NB4 (cell line): Measurements from ENCODE around the gene DPEP2NB.
"Not testable (repeated sequence)": the region's sequence is repeated elsewhere in the genome, so short reads cannot be mapped to it uniquely, and the experiment has no call there.

Experiments used
- DNase-seq: peaks from one replicate; pipeline ENCODE4 v3.0.0; 2010; ENCODE audit warnings: low read depth
- H3K4me3 ChIP-seq: one replicate; pipeline ENCODE4 v1.5.1; 2011; ENCODE audit warnings: mild to moderate bottlenecking, low read depth, low read length, moderate library complexity
- MYC ChIP-seq: IDR thresholded peaks from 2 replicates; pipeline ENCODE4 v1.6.1; 2011; ENCODE audit warnings: low read depth, low read length
- POLR2A ChIP-seq: IDR thresholded peaks from 2 replicates; pipeline ENCODE4 v1.6.1; 2011; ENCODE audit warnings: mild to moderate bottlenecking; ENCODE audit not compliant: insufficient read length; ENCODE audit errors: extremely low read depth
- TF ChIP-seq, protein P1 (sequence below): IDR thresholded peaks from one replicate; pipeline ENCODE4 v1.5.1; 2012; ENCODE audit warnings: low read depth, low read length
- TF ChIP-seq, protein P2 (sequence below): IDR thresholded peaks from 2 replicates; pipeline ENCODE4 v1.6.1; 2011; ENCODE audit warnings: low read depth, low read length

Gene DPEP2NB

DNA sequence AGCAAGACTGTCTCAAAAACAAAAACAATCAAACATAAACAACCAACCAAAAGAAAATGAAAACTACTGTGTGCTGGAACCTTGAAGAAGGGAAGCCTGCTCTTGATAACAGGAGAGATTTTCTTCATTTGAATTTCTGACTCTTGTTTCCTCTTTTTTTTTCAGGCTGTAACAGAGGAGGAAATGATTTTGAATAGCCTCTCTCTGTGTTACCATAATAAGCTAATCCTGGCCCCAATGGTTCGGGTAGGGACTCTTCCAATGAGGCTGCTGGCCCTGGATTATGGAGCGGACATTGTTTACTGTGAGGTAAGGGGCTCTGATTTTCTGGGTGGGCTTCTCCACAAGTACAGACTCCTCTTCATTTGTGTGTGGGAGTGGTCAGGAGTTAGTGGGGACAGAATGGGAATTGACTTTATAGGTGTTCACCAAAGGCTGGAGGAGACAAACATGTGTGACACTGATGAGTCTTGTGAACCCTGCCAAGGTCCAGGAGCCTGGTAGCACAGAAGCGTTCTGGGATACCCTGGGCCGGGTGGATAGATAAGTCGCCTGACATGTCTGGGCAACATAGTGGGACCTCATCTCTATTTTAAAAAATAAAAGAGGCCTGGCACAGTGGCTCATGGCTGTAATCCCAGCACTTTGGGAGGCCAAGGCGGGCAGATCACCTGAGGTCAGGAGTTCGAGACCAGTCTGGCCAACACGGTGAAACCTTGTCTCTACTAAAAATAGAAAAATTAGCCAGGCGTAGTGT is 22.3 kb upstream of the DPEP2NB start:
- no peak overlapping the region for H3K4me3 ChIP-seq

DNA sequence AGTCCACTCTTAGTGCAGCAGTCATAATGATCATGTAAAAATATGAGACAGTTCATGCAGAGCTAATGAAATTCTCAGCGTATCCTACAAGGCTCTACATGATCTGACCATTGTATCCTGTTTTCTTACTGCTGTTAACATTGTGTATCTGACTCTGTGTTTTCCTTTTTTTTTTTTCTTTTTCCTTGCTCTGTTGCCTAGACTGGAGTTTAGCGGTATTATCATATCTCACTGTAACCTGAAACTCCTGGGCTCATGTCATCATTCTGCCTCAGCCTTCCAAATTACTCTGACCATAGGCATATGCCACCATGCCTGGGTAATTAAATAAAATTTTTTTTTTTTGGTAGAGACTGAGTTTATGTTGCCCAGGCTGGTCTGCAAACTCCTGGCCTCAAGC is 19.5 kb upstream of the DPEP2NB start:
- H3K4me3 ChIP-seq = no peak overlapping the region

More for the DNA sequence above, 22.3 kb upstream of the DPEP2NB start:
- no peak for DNase-seq
- TF ChIP-seq MYC (no peak), POLR2A (no peak)

DNA sequence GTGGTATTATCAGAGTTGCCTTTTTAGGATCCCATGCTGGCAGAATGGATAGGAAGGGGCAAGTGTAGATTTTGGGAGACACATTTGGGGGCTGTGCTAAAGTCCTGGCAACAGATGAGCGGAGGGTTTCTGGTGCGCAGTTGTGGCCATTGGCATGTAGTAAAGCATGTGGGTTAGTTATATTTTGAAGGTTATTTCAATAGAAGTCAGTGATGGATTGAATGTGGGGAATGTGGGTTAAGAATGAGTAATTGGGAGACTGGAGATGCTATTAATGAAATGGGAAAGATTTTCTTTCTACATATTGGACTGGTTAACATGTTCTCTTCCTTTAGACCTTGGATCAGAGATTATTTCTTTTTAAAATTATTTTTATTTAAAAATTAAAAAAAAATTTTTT is 17.4 kb upstream of the DPEP2NB start:
- TF ChIP-seq POLR2A = no peak
- no peak for TF ChIP-seq MYC
- TF ChIP-seq, protein P1, sequence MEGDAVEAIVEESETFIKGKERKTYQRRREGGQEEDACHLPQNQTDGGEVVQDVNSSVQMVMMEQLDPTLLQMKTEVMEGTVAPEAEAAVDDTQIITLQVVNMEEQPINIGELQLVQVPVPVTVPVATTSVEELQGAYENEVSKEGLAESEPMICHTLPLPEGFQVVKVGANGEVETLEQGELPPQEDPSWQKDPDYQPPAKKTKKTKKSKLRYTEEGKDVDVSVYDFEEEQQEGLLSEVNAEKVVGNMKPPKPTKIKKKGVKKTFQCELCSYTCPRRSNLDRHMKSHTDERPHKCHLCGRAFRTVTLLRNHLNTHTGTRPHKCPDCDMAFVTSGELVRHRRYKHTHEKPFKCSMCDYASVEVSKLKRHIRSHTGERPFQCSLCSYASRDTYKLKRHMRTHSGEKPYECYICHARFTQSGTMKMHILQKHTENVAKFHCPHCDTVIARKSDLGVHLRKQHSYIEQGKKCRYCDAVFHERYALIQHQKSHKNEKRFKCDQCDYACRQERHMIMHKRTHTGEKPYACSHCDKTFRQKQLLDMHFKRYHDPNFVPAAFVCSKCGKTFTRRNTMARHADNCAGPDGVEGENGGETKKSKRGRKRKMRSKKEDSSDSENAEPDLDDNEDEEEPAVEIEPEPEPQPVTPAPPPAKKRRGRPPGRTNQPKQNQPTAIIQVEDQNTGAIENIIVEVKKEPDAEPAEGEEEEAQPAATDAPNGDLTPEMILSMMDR = no peak
- TF ChIP-seq, protein P2, sequence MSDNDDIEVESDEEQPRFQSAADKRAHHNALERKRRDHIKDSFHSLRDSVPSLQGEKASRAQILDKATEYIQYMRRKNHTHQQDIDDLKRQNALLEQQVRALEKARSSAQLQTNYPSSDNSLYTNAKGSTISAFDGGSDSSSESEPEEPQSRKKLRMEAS = no peak
- no peak overlapping the region for H3K4me3 ChIP-seq
- no peak for DNase-seq

More for the DNA sequence above, 19.5 kb upstream of the DPEP2NB start:
- DNase-seq = no peak
- no peak for TF ChIP-seq POLR2A
- TF ChIP-seq, protein P1 = no peak
- TF ChIP-seq, protein P2 = no peak
- TF ChIP-seq MYC = no peak

DNA sequence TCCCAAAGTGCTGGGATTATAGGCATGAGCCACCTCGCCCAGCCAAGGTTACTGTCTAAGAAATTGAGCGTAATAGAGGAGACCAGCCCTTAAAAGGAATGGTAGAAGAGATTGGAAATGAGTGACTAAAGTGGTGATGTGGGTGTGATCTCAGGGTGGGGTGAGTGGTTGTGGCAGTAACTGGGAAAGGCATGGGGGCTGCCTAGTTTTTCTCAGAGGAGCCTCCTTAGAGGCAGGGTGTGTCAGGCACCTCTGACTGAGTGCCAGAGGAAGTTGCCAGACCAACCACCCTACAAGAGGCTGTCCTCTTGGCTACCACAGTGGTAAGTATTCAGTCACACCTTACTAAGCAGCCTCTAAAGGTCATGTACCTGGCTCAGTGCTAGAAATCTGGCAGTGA is 16.2 kb upstream of the DPEP2NB start:
- TF ChIP-seq, protein P2 = no peak
- no peak for TF ChIP-seq MYC
- no peak overlapping the region for H3K4me3 ChIP-seq
- DNase-seq = no peak

DNA sequence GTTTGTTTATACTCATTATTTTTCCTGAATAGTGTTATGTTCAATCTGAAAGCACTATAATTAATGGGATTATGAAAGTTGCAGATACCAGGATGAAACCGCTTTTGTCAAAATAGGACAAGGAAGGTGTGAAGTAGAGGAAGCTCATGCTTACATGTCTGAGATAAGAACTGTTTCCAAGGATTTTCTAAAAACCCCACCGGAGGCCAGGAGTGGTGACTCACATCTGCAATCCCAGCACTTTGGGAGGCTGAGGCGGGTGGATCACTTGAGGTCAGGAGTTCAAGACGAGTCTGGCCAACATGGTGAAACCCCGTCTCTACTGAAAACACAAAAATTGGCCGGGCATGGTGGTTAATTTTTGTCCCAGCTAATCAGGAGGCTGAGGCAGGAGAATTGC is 14.4 kb upstream of the DPEP2NB start:
- H3K4me3 ChIP-seq, DNase-seq: not testable (repeated sequence)

DNA sequence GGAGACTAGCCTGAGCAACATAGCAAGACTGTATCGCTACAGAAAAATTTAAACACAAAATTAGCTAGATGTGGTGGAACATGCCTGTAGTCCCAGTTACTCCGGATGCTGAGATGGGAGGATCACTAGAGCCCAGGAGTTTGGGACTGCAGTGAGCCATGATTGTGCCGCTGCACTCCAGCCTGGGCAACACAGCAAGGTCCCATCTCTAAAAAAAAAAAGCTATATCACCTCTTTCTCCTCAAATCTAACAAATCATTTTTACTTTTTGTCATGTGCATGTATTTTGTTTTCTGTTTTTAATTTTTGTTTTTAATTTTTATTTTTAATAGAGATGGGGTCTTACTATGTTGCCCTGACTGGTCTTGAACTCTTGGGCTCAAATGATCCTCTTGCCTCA is 13.3 kb upstream of the DPEP2NB start:
- no peak for DNase-seq
- TF ChIP-seq MYC (no peak), POLR2A (no peak)
- TF ChIP-seq, protein P2 = no peak
- no peak overlapping the region for H3K4me3 ChIP-seq

DNA sequence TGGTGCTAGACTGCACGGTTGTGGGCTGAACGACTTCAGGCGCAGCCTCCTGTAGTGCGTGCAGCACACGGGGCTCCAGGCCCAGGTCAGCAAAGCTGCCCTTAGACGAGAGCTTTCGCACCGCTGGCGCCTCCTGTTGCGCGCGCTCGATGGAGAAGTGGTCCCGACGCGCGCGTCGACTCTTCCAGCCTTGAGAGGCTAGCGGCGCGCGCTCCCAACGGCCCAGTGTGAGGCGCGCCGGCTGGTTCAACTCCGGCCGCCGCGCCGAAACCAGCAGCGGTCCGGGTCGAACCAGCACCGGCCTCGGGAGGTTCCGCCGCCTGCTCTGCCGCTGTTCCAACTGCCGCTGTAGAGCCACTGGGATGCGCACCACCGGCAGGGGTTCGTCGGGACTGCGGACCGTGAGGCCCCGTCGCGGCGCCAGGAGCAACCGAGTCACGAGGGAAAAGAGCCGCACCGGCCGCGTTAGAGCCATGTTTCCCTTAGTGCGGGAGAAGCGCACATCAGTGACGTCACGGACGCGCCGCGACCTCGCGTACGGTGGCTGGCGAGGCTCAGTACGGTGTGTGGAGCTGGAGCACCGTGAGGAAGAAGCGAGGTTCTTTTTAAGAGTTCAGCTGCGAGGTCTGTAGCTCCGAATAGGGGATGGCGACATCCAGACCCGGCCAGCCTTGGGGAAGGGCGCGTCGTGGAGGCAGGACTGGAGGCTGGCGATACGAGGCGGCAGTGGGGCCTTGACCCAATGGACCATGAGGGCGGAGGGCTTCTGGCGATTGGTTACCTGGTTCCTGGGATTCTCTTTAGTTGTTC is 7.2 kb upstream of the DPEP2NB start, which contains the start of the genes DDX28 and DUS2:
TSS of gene DDX28 (minus strand) at position 505 of the 810 bp plus-strand sequence. CDS start at position 475, 30 bp downstream.
TSS of gene DUS2 (plus strand) at position 557 of the 810 bp plus-strand sequence. CDS start 14,740 bp downstream, outside the sequence.
- DNase-seq = peak; percentile 97
- TF ChIP-seq, protein P1 = no peak
- TF ChIP-seq MYC (peak; percentile 97), POLR2A (peak; percentile 89)
- TF ChIP-seq, protein P2 = peak; percentile 91
- H3K4me3 ChIP-seq = peak within 1 kb of the TSS; percentile 95
